CD4-positive, alpha-beta T cell treated with Interleukin-6 for 4 hours (primary cell): Measurements from ENCODE around the gene PBRM1.
"Not testable (repeated sequence)": the region's sequence is repeated elsewhere in the genome, so short reads cannot be mapped to it uniquely, and the experiment has no call there.

Experiments
- DNase-seq: peaks from one replicate; pipeline ENCODE4 v3.0.0-alpha.2; 2020; ENCODE audit warnings: mixed read lengths

PBRM1 gene

GRCh38 chr3:52704611-52705437 lies 19.1 kb upstream of the PBRM1 start:
- no peak for DNase-seq

DNA sequence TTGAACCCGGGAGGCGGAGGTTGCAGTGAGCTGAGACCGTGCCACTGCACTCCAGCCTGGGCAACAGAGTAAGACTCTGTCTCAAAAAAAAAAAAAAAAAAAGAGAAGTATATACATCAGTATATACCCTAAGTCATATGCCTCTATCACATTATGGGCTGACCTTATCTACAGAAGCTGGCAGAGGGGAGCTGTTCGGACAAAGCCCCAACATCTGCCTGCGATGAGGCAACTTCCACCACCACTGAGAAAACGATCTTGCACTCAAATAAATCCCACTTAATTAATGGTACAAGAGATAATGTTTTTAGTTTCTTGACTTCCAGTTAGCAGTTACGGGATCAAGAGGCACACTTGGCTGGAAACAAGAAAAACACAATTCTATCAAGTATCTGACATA lies 17.6 kb upstream of the PBRM1 start:
- no peak for DNase-seq

GRCh38 chr3:52697632-52697965 lies 11.9 kb upstream of the PBRM1 start:
- no peak for DNase-seq

DNA sequence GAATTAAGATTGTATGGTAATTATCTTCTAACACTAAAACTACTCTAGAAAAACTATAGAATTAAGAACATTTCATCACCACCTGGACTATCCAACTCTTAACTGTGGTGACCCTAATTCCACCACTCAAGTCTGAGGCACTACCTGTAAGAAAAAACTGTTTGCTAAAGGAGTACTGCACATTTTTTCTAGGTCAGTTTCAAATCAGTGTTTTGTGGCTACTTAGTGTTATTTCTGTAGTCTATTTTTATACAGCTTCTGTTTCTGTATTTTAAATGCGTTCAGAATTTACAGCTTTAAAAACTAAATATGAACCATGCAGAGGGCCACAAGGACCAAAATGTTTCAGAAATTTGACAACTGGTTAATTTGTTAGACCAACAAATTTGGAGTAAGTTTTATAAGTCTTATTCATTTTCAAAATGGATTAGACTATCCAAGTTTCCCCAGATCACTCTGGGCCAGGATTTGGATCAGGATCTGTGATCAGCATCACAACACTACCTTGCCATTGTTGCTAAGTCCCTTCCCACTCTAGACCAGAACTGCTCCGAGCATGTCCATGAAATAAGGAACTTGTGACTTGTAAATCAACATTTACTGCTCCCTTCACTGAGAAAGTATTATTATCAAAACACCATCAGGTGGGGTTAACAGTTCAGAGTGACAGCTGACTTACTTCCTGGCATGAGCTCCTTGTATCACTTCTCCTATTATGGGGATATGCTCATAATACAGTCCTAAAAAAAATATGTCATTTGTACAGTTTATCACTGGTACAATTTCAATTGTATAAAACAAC lies 11.3 kb upstream of the PBRM1 start:
- DNase-seq = no peak

DNA sequence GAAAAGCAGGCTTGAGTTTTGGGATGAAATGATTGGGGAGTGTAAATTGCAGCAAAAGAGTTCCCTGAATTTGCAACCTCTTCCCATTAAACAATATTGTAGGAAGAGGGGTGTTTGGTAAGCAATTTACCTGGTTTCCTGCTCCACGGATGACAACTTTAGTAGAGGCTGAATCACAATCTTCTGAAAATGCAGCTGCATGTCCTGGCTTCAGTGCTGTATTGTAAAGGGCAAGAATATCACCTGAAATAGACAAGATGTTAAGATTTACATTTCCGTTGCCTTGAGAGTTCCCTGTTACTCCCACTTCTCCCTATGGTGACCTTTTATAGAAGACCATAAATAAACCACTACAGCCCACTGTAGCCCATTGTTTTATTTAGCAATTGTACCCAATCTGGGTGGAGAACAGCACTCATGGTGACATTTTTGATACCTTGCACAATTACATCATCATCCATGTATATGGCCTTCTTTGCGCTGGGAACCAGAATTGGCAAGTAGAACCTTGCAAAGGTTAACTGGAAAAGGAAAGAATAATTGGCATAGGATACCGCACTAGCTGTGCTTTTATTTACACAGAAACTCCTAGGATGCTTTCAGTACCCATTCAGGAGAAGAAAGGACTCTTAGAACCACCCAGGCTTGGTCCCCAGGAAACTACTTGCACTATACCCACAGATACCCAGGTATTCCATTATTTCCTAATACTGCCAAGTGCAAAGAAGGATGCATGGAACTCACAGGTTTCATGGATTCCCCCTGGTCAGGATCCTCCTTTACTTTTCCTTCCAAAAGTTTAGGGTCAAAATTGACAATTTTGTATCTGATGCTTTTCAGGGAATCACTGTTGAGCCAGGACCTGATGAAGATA lies 10.3 kb upstream of the PBRM1 start:
- DNase-seq = no peak

- no peak for DNase-seq
These were observed 8.9 kb upstream of the PBRM1 start for GRCh38 chr3:52694528-52695189.

- DNase-seq = no peak
These were observed 7.4 kb upstream of the PBRM1 start for GRCh38 chr3:52693071-52693470.

- DNase-seq = no peak
These were observed 4.8 kb upstream of the PBRM1 start for GRCh38 chr3:52690560-52690959.

- DNase-seq = no peak
These were observed 3.4 kb upstream of the PBRM1 start for GRCh38 chr3:52689151-52689550.

- no peak for DNase-seq
These were observed 2.6 kb upstream of the PBRM1 start for GRCh38 chr3:52688266-52688665.

DNA sequence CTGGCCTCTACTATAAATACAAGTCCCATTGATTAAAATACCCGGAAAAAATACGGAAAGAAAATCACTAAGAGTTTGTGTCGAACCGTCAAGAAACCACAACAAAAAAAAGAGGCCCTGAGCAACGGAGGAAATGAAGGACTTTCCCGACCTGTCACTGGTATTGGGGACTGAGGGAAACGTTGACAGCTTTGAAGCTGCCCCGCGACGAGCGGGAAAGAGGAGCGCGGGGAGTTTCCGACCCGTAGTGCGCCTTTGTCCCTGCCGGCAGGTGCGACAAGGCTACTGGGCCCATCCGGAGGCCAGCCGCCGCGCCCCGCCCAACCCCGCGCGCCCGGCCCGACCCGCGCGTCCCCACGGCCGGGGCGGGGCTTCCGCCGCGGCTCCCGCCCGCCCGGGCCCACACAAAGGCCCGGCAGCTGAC lies 416 bp downstream of the PBRM1 start:
- DNase-seq = peak; percentile 74

GRCh38 chr3:52684184-52684583 lies 1.5 kb downstream of the PBRM1 start:
- DNase-seq = no peak

DNA sequence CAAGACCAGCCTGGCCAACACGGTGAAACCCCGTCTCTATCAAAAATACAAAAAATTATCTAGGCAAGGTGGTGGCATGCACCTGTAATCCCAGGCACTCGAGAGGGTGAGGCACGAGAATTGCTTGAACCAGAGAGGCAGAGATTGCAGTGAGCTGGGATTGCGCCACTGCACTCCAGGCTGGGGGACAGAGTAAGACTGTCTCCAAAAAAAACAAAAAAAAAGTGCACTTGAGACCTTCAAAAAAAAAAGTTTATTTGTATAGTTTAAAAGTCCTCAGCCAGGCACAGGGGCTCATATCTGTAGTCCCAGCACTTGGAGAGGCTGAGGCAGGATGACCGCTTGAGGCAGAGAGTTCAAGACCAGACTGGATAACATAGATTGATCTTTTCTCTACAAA lies 2.1 kb downstream of the PBRM1 start:
- DNase-seq = no peak

- DNase-seq = no peak
These were observed 3.7 kb downstream of the PBRM1 start for GRCh38 chr3:52682016-52682415.

DNA sequence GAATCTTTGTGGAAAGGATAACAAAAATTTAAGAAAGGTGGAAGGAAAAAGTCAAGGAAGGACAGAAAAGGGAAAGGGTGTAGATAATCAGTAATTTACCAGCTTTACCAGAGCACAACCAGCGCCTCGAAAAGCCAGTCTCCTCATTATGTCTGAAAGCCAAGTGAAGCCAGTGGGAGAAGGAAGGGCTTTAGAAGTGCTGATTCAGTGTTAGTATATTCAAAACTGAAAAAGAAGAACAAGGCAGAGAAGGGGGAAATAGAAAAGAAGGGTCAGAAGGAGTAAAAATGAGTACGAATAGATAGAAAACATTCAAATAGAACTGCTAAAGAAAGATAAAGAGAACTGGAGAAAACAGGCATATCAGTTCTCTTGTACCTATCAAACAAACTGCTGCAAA lies 4.1 kb downstream of the PBRM1 start:
- DNase-seq = no peak

GRCh38 chr3:52679811-52680210 lies 5.9 kb downstream of the PBRM1 start:
- DNase-seq = no peak

DNA sequence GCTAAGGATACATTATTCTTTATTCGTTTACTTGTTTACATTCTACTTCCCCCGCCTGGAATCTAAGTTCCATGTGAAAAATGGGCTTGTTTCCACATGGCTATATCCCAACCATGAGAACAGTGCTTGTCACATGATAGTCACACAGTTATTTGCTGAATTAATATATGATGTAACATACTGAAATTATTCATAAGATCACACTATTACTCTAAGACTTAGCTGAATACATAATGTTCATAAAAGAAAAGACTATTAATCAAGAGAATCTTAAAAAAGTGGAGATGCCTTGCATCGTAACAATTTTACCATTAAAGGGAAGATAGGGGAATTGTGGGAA lies 6.5 kb downstream of the PBRM1 start:
- DNase-seq = no peak

DNA sequence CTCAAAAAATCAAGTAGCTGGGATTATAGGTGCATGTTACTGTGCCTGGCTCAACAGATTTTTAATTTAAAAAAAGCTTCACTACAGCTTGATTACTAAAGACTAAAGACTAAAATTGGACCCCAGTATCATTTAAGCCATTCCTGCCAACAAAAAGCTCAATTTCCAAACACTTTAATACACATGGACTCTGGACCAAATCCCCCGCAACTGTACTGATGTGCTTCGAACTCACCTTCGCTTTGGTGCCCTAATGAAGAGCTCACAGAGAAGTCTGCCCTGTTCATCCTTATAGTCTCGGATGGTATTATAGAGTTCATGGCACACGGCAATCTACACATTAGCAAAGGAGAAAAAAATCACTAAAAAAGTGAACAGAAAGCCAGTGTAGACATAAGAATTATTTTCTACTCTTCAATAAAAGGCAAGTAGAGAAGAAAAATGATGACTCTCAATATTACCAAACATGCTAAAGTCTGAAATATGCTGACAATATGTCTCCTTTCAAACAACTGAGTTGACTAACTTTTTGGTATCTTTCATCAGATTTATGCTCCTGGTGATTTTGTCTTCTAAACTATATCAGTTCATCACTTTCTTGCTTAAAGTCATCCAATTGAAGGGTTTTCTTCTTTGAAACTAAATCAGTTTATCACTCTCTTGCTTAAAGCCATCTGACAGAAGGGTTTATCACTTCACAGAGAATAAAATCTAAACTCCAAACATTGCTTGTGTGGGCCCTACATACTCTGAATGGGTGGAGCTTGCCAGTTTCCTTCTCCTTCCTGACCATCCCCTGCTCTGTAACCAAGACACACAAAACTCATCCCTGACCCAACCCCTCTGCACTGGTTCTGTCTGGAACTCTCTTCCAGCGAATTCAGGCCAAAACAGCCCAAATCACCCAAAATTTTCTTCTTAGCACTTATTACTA lies 7.2 kb downstream of the PBRM1 start:
- no peak for DNase-seq

DNA sequence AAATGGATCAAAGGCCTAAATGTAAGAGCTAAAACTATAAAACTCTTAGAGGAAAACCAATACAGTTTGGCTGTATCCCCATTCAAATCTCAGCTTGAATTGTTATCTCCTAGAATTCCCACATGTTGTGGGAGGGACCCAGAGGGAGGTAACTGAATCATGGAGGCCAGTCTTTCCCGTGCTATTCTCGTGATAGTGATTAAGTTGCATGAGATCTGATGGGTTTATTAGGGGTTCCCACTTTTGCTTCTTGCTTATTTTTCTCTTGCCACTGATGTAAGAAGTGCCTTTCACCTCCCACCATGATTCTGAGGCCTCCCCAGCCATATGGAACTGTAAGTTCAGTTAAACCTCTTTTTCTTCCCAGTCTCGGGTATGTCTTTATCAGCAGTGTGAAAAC lies 9.5 kb downstream of the PBRM1 start:
- not testable (repeated sequence) for DNase-seq

GRCh38 chr3:52671676-52672075 lies 14.0 kb downstream of the PBRM1 start:
- no peak for DNase-seq

- DNase-seq = peak; percentile 11
These were observed 14.8 kb downstream of the PBRM1 start for GRCh38 chr3:52670621-52671521.
